Measurements from ENCODE around the gene IL17RA.

The IL17RA gene

DNA sequence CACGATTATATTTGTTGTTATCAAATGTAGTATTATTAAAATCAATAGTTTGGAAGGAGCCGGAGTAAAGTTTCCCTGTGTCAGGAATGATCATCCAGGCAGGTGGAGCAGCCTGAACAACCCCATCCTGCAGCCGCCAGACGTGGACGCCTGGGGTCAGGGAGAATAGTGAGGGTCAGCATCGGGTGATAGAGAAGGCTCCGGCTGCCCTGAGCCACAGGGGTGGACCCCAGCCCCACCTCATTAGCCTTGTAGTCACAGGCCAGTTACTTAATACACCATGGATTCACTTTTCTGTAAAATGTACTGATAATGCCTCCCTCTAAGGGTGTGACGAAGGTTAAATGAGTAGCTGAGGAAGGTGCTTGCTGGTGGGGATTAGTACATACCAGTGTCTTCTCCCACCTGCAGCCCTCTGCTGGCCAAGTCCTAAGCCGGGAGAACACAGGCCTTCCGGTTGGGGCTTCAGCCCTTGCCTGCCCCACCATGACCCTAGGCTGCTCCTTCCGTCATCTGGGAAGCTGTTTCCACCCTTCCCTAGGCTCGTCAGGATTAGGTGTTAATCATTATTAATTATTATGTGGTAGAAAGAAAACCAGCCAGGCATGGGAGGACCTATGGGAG lies 21.5 kb downstream of the IL17RA start:
- Histone ChIP-seq H3K27ac (ENCODE audit: low read length) (no peak overlapping the region), H3K4me3 (ENCODE audit: low read length) (no peak overlapping the region), H3K27me3 (ENCODE audit: control insufficient read depth, insufficient read depth, low read length) (no peaks in the 10 kb centered on the region), H3K4me1 (ENCODE audit: control insufficient read depth, insufficient read depth, low read length) (no peaks in the 10 kb centered on the region; the same call in 1 of the 2 replicates), H3K9me3 (ENCODE audit: control insufficient read depth, insufficient read depth, low read length) (no peaks in the 10 kb centered on the region), H3K36me3 (ENCODE audit: control insufficient read depth, insufficient read depth, low read length) (no peaks in the 10 kb centered on the region; the same call in 1 of the 2 replicates)
- WGBS (ENCODE audit: insufficient coverage, insufficient read length): no CpG with 5 or more reads among the region's 12 CpGs
- no peak for DNase-seq (ENCODE audit: low read depth, low spot score)

- H3K27ac ChIP-seq (ENCODE audit: low read length): no peak overlapping the region
- H3K9me3 ChIP-seq (ENCODE audit: control insufficient read depth, insufficient read depth, low read length): no peaks in the 10 kb centered on the region
- no CpG with 5 or more reads among the region's 15 CpGs for WGBS (ENCODE audit: insufficient coverage, insufficient read length)
- H3K4me3 ChIP-seq (ENCODE audit: low read length): no peak overlapping the region
- no peaks in the 10 kb centered on the region; the same call in 1 of the 2 replicates for H3K4me1 ChIP-seq (ENCODE audit: control insufficient read depth, insufficient read depth, low read length)
- H3K27me3 ChIP-seq (ENCODE audit: control insufficient read depth, insufficient read depth, low read length): no peaks in the 10 kb centered on the region
- no peaks in the 10 kb centered on the region; the same call in 1 of the 2 replicates for H3K36me3 ChIP-seq (ENCODE audit: control insufficient read depth, insufficient read depth, low read length)
- DNase-seq (ENCODE audit: low read depth, low spot score): no peak
Observed at GRCh38 chr22:17106785-17107546, 22.2 kb downstream of the IL17RA start.

DNA sequence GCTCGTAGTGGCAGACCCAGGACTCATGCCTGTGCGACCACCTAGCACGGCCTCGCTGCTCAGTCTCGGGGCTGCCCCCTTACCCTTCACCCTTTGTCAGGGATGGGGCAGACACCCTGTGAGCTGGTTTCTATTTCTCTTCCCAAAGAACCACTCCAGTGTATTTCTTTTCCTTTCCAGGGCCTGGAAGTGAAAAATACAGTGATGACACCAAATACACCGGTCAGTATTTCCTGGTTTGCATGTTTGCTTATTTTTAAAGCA lies 22.7 kb downstream of the IL17RA start:
- Histone ChIP-seq H3K27ac (ENCODE audit: low read length) (no peak overlapping the region), H3K9me3 (ENCODE audit: control insufficient read depth, insufficient read depth, low read length) (no peaks in the 10 kb centered on the region), H3K4me3 (ENCODE audit: low read length) (no peak overlapping the region), H3K27me3 (ENCODE audit: control insufficient read depth, insufficient read depth, low read length) (no peaks in the 10 kb centered on the region), H3K4me1 (ENCODE audit: control insufficient read depth, insufficient read depth, low read length) (no peaks in the 10 kb centered on the region; the same call in 1 of the 2 replicates), H3K36me3 (ENCODE audit: control insufficient read depth, insufficient read depth, low read length) (no peaks in the 10 kb centered on the region; the same call in 1 of the 2 replicates)
- no peak for DNase-seq (ENCODE audit: low read depth, low spot score)
- WGBS (ENCODE audit: insufficient coverage, insufficient read length): no CpG with 5 or more reads among the region's 6 CpGs

DNA sequence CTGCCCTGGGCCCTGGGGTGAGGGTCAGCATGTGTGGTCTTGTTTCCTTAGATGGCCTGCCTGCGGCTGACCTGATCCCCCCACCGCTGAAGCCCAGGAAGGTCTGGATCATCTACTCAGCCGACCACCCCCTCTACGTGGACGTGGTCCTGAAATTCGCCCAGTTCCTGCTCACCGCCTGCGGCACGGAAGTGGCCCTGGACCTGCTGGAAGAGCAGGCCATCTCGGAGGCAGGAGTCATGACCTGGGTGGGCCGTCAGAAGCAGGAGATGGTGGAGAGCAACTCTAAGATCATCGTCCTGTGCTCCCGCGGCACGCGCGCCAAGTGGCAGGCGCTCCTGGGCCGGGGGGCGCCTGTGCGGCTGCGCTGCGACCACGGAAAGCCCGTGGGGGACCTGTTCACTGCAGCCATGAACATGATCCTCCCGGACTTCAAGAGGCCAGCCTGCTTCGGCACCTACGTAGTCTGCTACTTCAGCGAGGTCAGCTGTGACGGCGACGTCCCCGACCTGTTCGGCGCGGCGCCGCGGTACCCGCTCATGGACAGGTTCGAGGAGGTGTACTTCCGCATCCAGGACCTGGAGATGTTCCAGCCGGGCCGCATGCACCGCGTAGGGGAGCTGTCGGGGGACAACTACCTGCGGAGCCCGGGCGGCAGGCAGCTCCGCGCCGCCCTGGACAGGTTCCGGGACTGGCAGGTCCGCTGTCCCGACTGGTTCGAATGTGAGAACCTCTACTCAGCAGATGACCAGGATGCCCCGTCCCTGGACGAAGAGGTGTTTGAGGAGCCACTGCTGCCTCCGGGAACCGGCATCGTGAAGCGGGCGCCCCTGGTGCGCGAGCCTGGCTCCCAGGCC lies 23.7 kb downstream of the IL17RA start:
- Histone ChIP-seq H3K27ac (ENCODE audit: low read length) (no peak overlapping the region), H3K36me3 (ENCODE audit: control insufficient read depth, insufficient read depth, low read length) (no peaks in the 10 kb centered on the region; the same call in 1 of the 2 replicates), H3K4me1 (ENCODE audit: control insufficient read depth, insufficient read depth, low read length) (no peaks in the 10 kb centered on the region; the same call in 1 of the 2 replicates), H3K27me3 (ENCODE audit: control insufficient read depth, insufficient read depth, low read length) (no peaks in the 10 kb centered on the region), H3K9me3 (ENCODE audit: control insufficient read depth, insufficient read depth, low read length) (no peaks in the 10 kb centered on the region), H3K4me3 (ENCODE audit: low read length) (no peak overlapping the region)
- no peak for DNase-seq (ENCODE audit: low read depth, low spot score)
- WGBS (ENCODE audit: insufficient coverage, insufficient read length): no CpG with 5 or more reads among the region's 66 CpGs

DNA sequence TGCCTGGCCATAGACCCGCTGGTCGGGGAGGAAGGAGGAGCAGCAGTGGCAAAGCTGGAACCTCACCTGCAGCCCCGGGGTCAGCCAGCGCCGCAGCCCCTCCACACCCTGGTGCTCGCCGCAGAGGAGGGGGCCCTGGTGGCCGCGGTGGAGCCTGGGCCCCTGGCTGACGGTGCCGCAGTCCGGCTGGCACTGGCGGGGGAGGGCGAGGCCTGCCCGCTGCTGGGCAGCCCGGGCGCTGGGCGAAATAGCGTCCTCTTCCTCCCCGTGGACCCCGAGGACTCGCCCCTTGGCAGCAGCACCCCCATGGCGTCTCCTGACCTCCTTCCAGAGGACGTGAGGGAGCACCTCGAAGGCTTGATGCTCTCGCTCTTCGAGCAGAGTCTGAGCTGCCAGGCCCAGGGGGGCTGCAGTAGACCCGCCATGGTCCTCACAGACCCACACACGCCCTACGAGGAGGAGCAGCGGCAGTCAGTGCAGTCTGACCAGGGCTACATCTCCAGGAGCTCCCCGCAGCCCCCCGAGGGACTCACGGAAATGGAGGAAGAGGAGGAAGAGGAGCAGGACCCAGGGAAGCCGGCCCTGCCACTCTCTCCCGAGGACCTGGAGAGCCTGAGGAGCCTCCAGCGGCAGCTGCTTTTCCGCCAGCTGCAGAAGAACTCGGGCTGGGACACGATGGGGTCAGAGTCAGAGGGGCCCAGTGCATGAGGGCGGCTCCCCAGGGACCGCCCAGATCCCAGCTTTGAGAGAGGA lies 24.5 kb downstream of the IL17RA start:
- no peak for DNase-seq (ENCODE audit: low read depth, low spot score)
- Histone ChIP-seq H3K27ac (ENCODE audit: low read length) (no peak overlapping the region), H3K4me1 (ENCODE audit: control insufficient read depth, insufficient read depth, low read length) (no peaks in the 10 kb centered on the region; the same call in 1 of the 2 replicates), H3K27me3 (ENCODE audit: control insufficient read depth, insufficient read depth, low read length) (no peaks in the 10 kb centered on the region), H3K9me3 (ENCODE audit: control insufficient read depth, insufficient read depth, low read length) (no peaks in the 10 kb centered on the region), H3K36me3 (ENCODE audit: control insufficient read depth, insufficient read depth, low read length) (no peaks in the 10 kb centered on the region; the same call in 1 of the 2 replicates), H3K4me3 (ENCODE audit: low read length) (no peak overlapping the region)
- WGBS (ENCODE audit: insufficient coverage, insufficient read length): no CpG with 5 or more reads among the region's 42 CpGs

DNA sequence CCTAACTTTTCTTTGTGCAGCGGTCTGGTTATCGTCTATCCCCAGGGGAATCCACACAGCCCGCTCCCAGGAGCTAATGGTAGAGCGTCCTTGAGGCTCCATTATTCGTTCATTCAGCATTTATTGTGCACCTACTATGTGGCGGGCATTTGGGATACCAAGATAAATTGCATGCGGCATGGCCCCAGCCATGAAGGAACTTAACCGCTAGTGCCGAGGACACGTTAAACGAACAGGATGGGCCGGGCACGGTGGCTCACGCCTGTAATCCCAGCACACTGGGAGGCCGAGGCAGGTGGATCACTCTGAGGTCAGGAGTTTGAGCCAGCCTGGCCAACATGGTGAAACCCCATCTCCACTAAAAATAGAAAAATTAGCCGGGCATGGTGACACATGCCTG lies 25.2 kb downstream of the IL17RA start:
- no peak overlapping the region for H3K27ac ChIP-seq (ENCODE audit: low read length)
- H3K4me1 ChIP-seq (ENCODE audit: control insufficient read depth, insufficient read depth, low read length): no peaks in the 10 kb centered on the region; the same call in 1 of the 2 replicates
- WGBS (ENCODE audit: insufficient coverage, insufficient read length): no CpG with 5 or more reads among the region's 16 CpGs
- no peaks in the 10 kb centered on the region for H3K9me3 ChIP-seq (ENCODE audit: control insufficient read depth, insufficient read depth, low read length)
- no peak overlapping the region for H3K4me3 ChIP-seq (ENCODE audit: low read length)
- H3K36me3 ChIP-seq (ENCODE audit: control insufficient read depth, insufficient read depth, low read length): no peaks in the 10 kb centered on the region; the same call in 1 of the 2 replicates
- DNase-seq (ENCODE audit: low read depth, low spot score): no peak
- H3K27me3 ChIP-seq (ENCODE audit: control insufficient read depth, insufficient read depth, low read length): no peaks in the 10 kb centered on the region

GRCh38 chr22:17110791-17111550 lies 26.2 kb downstream of the IL17RA start:
- Histone ChIP-seq H3K27me3 (ENCODE audit: control insufficient read depth, insufficient read depth, low read length) (no peaks in the 10 kb centered on the region), H3K4me3 (ENCODE audit: low read length) (no peak overlapping the region), H3K27ac (ENCODE audit: low read length) (no peak overlapping the region), H3K9me3 (ENCODE audit: control insufficient read depth, insufficient read depth, low read length) (no peaks in the 10 kb centered on the region), H3K36me3 (ENCODE audit: control insufficient read depth, insufficient read depth, low read length) (no peaks in the 10 kb centered on the region; the same call in 1 of the 2 replicates), H3K4me1 (ENCODE audit: control insufficient read depth, insufficient read depth, low read length) (no peaks in the 10 kb centered on the region; the same call in 1 of the 2 replicates)
- DNase-seq (ENCODE audit: low read depth, low spot score): no peak
- no CpG with 5 or more reads among the region's 13 CpGs for WGBS (ENCODE audit: insufficient coverage, insufficient read length)

DNA sequence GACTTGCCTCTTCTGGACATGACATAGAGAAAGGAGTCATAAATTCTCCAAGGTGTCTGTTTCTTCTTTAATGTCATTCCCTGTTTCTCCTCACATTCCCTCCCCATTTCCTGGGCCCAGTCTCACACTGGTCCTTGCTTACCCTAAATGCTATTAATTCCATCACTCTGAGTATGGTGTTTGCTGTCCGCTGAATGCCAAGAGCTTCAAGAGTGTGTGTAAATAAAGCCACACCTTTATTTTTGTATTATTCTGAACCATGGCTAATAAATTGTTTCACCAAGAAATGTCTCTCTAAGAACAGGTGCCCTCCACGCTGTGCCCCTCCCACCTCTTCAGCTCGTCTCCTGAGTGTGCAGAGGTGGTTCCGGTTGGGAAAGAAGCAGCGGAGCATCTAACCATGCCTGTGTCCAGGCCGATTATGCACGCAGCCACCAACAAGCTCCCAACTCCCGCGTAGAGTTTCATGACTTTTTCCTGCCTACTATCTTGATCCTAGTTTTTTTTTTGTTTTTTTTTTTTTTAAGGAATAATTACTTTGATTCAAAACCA lies 27.8 kb downstream of the IL17RA start:
- DNase-seq (ENCODE audit: low read depth, low spot score): no peak
- WGBS (ENCODE audit: insufficient coverage, insufficient read length): no CpG with 5 or more reads among the region's 9 CpGs
- no peaks in the 10 kb centered on the region for H3K27me3 ChIP-seq (ENCODE audit: control insufficient read depth, insufficient read depth, low read length)

DNA sequence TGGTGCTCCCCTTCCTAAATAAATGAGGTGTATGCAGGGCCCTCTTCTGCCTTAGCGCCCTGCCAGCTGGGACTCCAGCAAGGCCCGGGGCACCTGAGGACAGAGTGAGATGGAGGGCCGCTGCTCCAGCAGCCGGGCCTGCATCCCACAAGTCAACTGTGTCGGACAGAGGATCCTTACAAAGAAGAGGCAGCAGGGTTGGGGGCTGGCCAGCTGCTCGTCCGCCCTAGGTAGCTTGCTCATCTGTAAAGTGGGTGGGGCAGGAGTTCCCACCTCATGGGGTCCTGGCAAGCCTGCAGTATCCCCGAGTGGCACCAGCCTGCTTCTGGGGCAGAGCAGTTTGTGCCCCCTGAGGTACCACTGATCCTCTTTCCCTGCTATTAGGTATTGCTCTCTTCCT lies 28.8 kb downstream of the IL17RA start:
- Histone ChIP-seq H3K36me3 (ENCODE audit: control insufficient read depth, insufficient read depth, low read length) (no peaks in the 10 kb centered on the region; the same call in 1 of the 2 replicates), H3K4me3 (ENCODE audit: low read length) (no peak overlapping the region), H3K27ac (ENCODE audit: low read length) (no peak overlapping the region), H3K4me1 (ENCODE audit: control insufficient read depth, insufficient read depth, low read length) (peaks cover 1% of the 10 kb centered on the region; the same call in 1 of the 2 replicates), H3K27me3 (ENCODE audit: control insufficient read depth, insufficient read depth, low read length) (no peaks in the 10 kb centered on the region), H3K9me3 (ENCODE audit: control insufficient read depth, insufficient read depth, low read length) (no peaks in the 10 kb centered on the region)
- no peak for DNase-seq (ENCODE audit: low read depth, low spot score)
- WGBS (ENCODE audit: insufficient coverage, insufficient read length): no CpG with 5 or more reads among the region's 8 CpGs

More for the DNA sequence above, 27.8 kb downstream of the IL17RA start:
- Histone ChIP-seq H3K36me3 (ENCODE audit: control insufficient read depth, insufficient read depth, low read length) (no peaks in the 10 kb centered on the region; the same call in 1 of the 2 replicates), H3K27ac (ENCODE audit: low read length) (no peak overlapping the region), H3K4me3 (ENCODE audit: low read length) (no peak overlapping the region), H3K9me3 (ENCODE audit: control insufficient read depth, insufficient read depth, low read length) (no peaks in the 10 kb centered on the region), H3K4me1 (ENCODE audit: control insufficient read depth, insufficient read depth, low read length) (peaks cover 1% of the 10 kb centered on the region; the same call in 1 of the 2 replicates)
